ENCODE data around the gene CHAC1.

- no peak for TF ChIP-seq CTCF (IDR thresholded peaks at IDR 0.05)
- TF ChIP-seq POLR2A (IDR thresholded peaks at IDR 0.05): no peak
Measured at GRCh38 chr15:40964006-40964405, 10.7 kb downstream of the CHAC1 start.

Measured in testis (tissue), 2 donors.